Thoracic aorta (tissue), 2 donors: ENCODE measurements around the gene WNT11. TPM values are rescaled to one million over a fixed set of nuclear protein-coding genes. Genes with fewer than 3 reads are reported as not detected.
A peak's percentile ranks its signal among the peaks of the same experiment; 100 is the strongest.

Source experiments
- ATAC-seq: fragments of 150-250 bp; one replicate; pipeline ENCODE4 v1.8.0; 2017; ENCODE audit warnings: low read depth; ENCODE audit not compliant: insufficient number of reproducible peaks, low FRiP score
- DNase-seq: peaks from one replicate; pipeline ENCODE4 v3.0.0-alpha.2; 2020; ENCODE audit warnings: low spot score
- H3K27ac ChIP-seq, 2 donors: fragments of 200-600 bp; sonication (generic); 1 replicate in 1 of 2; 2 replicates in 1 of 2; pipeline ENCODE4 v1.5.1; 2016; ENCODE audit warnings: mild to moderate bottlenecking in 2 of 2, moderate library complexity in 2 of 2
- H3K27me3 ChIP-seq: fragments of 200-600 bp; sonication (generic); replicated peaks from 2 replicates; pipeline ENCODE4 v1.6.0; 2016; ENCODE audit warnings: mild to moderate bottlenecking; ENCODE audit not compliant: insufficient read depth
- H3K36me3 ChIP-seq: fragments of 200-600 bp; sonication (generic); one replicate; pipeline ENCODE4 v1.5.1; 2016
- H3K4me1 ChIP-seq, 2 donors: fragments of 200-600 bp; sonication (generic); 1 replicate in 1 of 2; 2 replicates in 1 of 2; pipeline versions ENCODE4 v1.5.1 to v1.6.0; 2016; ENCODE audit warnings: low read depth in 2 of 2, mild to moderate bottlenecking in 1 of 2; ENCODE audit not compliant: control insufficient read depth in 1 of 2
- H3K4me3 ChIP-seq: fragments of 200-600 bp; sonication (generic); 2 replicates; pipeline ENCODE4 v1.5.1; 2016; ENCODE audit warnings: mild to moderate bottlenecking
- H3K9me3 ChIP-seq: fragments of 200-600 bp; sonication (generic); 2 replicates; pipeline ENCODE4 v1.5.1; 2016
- total RNA-seq, 2 donors: library from RNA; depleted of rRNA; stranded (reverse); fragments of >200 nt; gene quantifications; one replicate each; pipeline versions ENCODE4 v1.1.0 to v1.2.3, GENCODE V29; 2016
- TF ChIP-seq, protein P1 (sequence below): fragments of 200-600 bp; sonication (generic); IDR thresholded peaks from one replicate; pipeline ENCODE4 v1.5.1; 2019; ENCODE audit warnings: antibody characterized with exemption

The WNT11 gene
- total RNA-seq, 2 donors from 2014 or later, result 12.0 to 35.1 TPM

DNA sequence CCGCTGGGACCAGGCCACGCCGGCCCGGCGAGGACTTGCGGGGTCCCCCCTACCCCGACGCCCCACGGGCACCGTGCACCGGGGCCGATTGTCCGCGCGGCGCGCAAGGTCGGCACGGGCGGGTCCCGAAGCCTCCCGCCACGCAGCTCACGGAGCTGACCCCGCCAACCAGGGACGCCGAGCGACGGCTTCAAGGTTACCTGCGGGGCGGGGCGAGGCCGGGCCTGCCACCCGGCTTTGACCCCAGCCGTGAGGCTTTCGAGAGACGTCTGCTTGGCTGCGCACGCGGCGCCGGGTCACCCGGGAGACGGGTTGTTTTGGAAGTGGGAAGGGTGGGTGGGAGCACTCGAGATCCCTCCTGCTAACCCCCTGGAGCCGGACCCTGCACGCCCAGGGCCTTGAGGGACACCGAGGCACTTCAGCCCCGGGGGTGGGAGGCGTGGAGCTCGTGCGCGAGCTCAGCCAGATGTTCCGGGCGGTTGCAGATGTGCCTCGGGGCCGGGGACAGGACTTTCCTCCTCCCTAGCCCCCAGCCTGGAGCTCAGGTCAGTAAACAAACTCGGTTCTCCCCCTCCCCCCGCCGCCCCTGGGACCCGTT lies 3.2 kb upstream of the WNT11 start:
- Histone ChIP-seq H3K27ac (no peak overlapping the region), H3K4me3 (peak overlapping the region; percentile 72), H3K27me3 (no peaks in the 10 kb centered on the region), H3K9me3 (no peaks in the 10 kb centered on the region), H3K4me1 (peaks cover 14 to 44% of the 10 kb centered on the region in 2 donors), H3K36me3 (no peaks in the 10 kb centered on the region)
- ATAC-seq (no peak), DNase-seq (no peak)
- TF ChIP-seq, protein P1, sequence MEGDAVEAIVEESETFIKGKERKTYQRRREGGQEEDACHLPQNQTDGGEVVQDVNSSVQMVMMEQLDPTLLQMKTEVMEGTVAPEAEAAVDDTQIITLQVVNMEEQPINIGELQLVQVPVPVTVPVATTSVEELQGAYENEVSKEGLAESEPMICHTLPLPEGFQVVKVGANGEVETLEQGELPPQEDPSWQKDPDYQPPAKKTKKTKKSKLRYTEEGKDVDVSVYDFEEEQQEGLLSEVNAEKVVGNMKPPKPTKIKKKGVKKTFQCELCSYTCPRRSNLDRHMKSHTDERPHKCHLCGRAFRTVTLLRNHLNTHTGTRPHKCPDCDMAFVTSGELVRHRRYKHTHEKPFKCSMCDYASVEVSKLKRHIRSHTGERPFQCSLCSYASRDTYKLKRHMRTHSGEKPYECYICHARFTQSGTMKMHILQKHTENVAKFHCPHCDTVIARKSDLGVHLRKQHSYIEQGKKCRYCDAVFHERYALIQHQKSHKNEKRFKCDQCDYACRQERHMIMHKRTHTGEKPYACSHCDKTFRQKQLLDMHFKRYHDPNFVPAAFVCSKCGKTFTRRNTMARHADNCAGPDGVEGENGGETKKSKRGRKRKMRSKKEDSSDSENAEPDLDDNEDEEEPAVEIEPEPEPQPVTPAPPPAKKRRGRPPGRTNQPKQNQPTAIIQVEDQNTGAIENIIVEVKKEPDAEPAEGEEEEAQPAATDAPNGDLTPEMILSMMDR, result no peak

DNA sequence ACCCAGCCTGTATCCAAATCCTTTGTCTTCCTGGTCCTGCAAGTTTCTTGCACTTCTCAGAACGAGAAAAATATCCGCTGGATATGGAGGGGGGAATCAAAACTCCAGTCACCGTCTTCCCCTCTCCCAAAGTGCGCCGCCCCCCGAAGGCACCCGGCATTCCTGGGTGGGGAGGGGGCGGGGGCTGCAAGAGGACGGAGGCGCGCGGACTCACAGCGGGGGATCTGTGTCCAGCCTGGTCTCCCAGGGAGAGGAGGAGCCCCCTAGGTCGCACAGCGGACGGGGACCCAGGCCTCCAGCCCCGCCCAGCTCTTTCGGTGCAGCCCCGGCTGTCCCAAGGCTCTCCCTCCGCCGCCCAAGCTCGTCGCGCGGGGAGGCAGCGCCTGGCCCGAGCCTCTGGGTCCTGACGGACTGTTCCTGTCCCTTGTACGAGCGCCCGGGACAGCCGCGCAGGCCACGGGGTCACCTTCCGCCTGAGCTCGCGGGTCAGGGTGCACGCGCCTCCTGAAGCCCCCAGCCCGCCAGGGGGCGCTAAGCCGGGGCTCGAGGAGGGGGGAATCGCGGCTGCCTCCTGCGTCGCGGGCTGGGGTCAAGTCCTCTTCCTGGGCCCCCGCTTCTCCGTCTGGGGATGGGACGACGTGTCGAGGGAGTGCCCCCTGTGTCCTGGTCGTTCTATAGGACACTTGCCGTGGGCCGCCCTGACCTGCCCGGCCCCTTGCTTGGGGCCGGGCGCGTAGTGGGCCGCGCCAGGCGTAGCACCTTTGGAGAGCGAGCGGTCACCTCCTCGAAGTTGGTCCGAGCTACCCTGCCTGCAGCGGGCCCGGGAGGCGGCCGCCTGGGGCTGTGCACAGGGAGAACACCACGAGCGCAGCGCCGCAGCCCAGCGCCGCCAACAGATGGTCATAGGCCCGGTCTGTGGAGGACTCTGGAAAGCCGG lies 2.4 kb upstream of the WNT11 start:
- Histone ChIP-seq H3K36me3 (no peaks in the 10 kb centered on the region), H3K27ac (no peak overlapping the region), H3K9me3 (no peaks in the 10 kb centered on the region), H3K4me1 (peaks cover 14 to 44% of the 10 kb centered on the region in 2 donors), H3K27me3 (no peaks in the 10 kb centered on the region), H3K4me3 (peak overlapping the region; percentile 72)
- DNase-seq (no peak), ATAC-seq (peak; percentile 37)
- TF ChIP-seq, protein P1, result peak; percentile 83

DNA sequence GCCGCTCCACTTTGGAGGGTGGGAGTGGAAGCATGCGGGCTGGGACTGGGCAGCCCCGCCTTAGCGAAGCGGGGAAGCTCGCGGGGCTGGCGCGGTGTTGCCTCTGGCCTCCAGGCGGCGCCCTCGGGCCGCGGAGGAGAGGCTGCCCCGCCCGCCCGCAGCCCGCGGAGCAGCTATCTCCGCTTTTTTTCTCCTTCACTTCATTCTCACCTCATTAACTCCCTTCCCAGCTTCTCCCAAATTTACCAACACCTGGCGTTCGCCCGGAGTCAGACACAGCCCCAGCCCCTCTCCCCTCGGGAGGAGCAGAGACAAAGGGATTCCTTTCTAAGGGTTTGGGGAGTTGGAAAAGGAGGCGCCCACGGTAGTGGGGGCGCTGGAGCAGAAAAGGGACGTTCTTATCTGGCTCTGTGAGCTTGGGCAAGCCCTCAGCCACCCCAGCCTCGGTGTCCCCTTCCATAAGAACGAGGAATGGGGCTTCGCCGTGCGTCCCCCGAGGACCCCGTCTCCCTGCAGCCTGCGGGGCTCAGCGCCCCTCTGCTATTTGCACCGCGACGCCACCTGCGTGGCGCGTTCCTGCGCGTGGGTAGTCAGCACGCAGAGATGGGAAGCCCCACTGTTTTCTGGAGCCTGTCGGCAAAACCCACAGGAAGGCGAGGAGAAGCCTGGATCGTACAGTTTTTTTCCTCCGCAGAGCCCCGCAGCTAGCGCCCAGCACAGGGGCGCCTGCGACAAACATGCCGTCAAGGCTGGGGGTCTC lies 1.5 kb upstream of the WNT11 start:
- Histone ChIP-seq H3K36me3 (no peaks in the 10 kb centered on the region), H3K4me3 (peak overlapping the region; percentile 72), H3K9me3 (no peaks in the 10 kb centered on the region), H3K27ac (no peak overlapping the region), H3K4me1 (peaks cover 14 to 44% of the 10 kb centered on the region in 2 donors), H3K27me3 (no peaks in the 10 kb centered on the region)
- no peak for DNase-seq
- peak; percentile 11 for ATAC-seq
- TF ChIP-seq, protein P1, result peak; percentile 96

DNA sequence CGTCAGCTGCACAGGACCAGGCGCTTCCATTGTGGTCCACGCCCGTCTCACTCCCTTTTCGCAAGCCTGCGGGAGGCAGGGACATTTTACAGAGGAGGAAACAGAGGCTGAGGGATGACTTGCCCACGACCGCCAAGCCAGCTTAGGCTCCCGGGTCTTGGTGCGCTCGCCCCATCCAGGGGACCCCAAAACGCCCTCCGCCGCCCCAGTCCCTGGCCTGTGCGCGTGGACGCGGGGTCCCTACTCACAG lies 300 bp downstream of the WNT11 start:
- peak overlapping the region; percentile 72 for H3K4me3 ChIP-seq
- no peak overlapping the region for H3K27ac ChIP-seq
- no peaks in the 10 kb centered on the region for H3K36me3 ChIP-seq
- H3K9me3 ChIP-seq, result no peaks in the 10 kb centered on the region
- no peaks in the 10 kb centered on the region for H3K27me3 ChIP-seq
- H3K4me1 ChIP-seq, result peaks cover 14 to 44% of the 10 kb centered on the region in 2 donors
- TF ChIP-seq, protein P1, result no peak
- DNase-seq (no peak), ATAC-seq (no peak)
